ENCODE measurements around the gene RPGRIP1L.

Gene RPGRIP1L

DNA sequence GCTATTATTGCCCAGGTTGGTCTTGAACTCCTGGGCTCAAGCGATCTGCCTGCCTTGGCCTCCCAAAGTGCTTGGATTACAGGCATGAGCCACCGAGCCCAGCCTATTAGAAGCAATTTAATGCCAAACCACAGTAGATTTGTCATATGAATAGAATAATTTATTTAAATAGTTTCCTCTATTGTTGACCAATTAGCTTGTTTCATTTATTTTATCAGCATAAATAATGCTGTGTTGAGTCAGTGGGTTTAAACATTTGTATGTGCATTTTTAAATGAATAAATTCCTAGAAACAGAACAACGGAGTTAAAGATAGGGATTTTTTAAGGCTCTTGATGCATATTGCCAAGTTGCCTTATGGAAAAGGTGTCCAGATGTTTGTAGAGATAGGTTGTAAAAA is 27.0 kb upstream of the RPGRIP1L start:
- no peak for DNase-seq (ENCODE audit: extremely low read depth, low read depth)
- TF ChIP-seq, protein P1, sequence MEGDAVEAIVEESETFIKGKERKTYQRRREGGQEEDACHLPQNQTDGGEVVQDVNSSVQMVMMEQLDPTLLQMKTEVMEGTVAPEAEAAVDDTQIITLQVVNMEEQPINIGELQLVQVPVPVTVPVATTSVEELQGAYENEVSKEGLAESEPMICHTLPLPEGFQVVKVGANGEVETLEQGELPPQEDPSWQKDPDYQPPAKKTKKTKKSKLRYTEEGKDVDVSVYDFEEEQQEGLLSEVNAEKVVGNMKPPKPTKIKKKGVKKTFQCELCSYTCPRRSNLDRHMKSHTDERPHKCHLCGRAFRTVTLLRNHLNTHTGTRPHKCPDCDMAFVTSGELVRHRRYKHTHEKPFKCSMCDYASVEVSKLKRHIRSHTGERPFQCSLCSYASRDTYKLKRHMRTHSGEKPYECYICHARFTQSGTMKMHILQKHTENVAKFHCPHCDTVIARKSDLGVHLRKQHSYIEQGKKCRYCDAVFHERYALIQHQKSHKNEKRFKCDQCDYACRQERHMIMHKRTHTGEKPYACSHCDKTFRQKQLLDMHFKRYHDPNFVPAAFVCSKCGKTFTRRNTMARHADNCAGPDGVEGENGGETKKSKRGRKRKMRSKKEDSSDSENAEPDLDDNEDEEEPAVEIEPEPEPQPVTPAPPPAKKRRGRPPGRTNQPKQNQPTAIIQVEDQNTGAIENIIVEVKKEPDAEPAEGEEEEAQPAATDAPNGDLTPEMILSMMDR (IDR thresholded peaks at IDR 0.05; ENCODE audit: low read depth, low read length): no peak

DNA sequence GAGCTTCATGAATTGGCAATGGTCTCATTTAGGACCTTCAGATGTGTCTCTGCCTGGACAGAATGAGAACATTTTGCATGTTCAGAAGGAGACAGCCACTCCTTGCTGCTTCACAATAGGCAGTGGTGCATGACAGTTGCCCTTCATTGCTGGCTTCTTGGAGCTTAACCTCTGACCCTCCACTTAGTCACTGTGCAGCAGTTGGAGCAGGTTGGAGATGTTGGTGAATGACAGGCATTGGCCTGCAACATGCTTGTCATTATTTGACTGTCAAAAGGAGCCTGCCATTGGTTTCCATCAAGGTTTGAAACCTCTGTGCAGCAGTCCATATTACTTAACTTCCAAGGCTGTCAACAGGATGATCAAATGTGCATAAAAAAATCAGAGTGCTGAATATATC is 23.0 kb upstream of the RPGRIP1L start:
- TF ChIP-seq, protein P1 (IDR thresholded peaks at IDR 0.05; ENCODE audit: low read depth, low read length): no peak
- no peak for DNase-seq (ENCODE audit: extremely low read depth, low read depth)

DNA sequence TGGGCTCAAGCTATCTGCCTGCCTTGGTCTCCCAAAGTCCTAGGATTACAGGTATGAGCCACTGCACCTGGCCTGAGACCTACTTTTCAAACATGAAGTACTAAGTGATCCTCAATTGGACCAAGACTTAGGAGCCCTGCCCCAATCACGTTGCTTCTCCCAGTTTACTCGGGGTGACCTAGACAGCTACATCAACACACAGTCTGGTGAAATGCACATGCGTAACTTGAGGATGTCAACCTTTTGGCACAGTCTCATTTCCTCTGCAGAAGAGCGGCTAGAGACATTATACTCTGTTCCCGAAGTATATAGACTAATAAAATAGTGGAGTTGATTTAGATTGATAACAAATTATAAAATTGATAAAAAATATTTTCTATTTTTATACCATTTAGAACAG is 17.4 kb upstream of the RPGRIP1L start:
- DNase-seq (ENCODE audit: extremely low read depth, low read depth): no peak
- TF ChIP-seq, protein P1 (IDR thresholded peaks at IDR 0.05; ENCODE audit: low read depth, low read length): no peak

DNA sequence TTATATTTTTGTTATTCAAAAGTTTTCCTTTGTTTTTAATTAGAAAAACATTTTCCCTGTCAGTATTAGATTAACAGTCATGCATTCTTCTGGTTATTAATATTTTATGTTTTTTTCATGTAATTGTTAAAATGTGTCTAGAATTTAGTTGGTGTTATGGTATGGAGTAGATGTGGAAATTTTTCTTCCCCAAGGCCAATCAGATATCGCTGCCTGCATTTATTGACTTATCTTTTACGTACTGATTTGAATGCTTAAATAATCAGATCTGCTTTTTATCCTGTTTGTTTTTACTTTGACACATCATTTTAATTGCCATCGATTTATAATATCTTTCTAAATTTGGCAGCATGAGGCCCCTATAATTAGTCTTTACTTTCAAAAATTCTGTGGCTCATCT is 13.9 kb upstream of the RPGRIP1L start:
- DNase-seq (ENCODE audit: extremely low read depth, low read depth): no peak
- TF ChIP-seq, protein P1 (IDR thresholded peaks at IDR 0.05; ENCODE audit: low read depth, low read length): no peak

DNA sequence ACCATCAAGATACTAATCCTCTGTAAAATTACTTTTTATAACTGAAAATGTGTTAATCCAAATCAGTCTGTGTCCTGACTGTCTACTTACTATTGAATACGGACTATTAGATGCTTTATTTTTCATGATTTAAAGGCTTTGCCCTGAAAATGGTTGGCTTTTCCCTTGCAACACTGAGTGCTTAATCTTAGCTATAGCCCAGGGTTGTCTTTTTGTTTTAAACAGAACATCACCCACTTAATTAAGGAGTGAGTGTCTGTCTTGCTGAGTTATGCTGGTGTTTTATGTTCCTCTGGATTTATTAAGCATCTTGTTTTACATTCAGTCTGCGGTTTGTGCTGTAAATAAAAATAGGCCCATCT is 11.3 kb upstream of the RPGRIP1L start:
- DNase-seq (ENCODE audit: extremely low read depth, low read depth): no peak
- TF ChIP-seq, protein P1 (IDR thresholded peaks at IDR 0.05; ENCODE audit: low read depth, low read length): no peak

DNA sequence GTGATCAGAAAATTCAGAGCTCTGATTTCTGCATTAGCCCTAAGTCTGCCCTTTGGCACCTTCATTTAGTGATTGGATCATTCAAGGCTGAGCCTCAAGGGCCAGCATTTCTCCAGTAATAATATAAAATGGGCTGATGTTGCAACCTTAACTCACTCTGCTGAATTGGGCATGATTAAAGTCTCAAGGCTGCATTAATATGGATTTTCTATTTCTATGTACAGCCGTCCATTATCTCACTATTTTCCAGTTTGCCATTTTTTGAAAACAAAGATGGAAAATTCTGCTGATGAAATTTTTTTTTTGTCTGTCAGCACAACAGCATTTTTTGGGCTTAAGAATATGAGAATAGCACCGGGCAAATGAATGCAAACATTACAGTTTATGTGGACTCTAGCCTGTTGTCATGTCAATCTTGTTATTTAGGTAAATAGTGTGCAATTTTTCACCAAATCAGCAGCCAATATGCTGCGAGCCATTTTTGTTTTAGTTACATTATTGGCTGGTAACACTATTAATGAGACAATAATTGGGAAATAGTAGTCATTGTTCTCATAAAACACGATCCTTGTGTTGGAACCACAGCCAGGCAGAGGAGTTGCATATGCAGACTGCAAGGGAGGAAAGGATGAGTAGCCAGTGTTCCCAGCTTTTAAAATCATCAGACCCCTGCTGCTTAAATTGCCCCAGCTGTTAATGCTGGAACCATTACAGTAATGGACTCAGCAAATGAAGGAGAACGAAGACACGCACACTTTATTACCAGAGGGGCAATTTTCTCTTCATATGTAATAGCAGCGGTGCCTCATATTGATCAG is 10.8 kb upstream of the RPGRIP1L start:
- TF ChIP-seq, protein P1 (IDR thresholded peaks at IDR 0.05; ENCODE audit: low read depth, low read length): no peak
- DNase-seq (ENCODE audit: extremely low read depth, low read depth): no peak

DNA sequence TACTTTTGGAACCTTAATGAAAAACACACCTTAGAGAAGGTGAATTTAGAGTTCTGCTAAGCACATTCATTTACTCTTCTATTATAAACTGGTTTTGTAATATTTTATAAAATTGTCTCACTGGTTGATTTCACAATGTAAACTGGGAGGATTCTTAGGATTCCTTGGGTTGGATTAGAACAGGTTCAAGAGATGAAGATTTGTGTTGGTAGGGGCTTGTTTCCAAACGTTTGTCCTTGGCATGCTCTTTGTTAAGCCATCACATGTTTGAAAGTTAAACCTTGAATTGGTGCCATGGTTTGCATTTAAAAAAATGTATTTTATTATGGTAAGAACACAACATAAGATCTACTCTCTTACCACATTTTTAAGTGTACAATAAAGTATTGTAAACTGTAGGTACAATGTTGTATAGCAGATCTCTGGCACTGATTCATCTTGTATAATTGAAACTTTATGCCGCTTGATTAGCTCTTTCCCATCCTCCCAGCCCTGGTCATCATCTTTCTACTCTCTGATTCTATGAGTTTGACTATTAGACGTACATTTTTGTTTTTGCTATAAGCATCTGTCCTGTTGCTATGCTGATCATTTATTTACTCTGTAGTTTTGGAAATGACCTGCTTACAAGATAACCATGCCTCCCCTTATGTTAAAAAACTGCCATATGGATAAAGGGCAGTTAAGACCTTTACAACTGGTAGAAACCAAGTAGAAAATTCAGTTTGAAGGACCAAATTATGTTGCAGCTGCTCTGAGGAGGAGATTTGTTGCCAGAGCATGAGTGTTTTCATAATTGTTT is 9.9 kb upstream of the RPGRIP1L start:
- TF ChIP-seq, protein P1 (IDR thresholded peaks at IDR 0.05; ENCODE audit: low read depth, low read length): no peak
- no peak for DNase-seq (ENCODE audit: extremely low read depth, low read depth)
